KG1 (cell line): ENCODE results near the gene MPRIP.
"Not testable (repeated sequence)": the region's sequence is repeated elsewhere in the genome, so short reads cannot be mapped to it uniquely, and the experiment has no call there.

ENCODE experiments used
- DNase-seq: peaks from one replicate; lab custom pipeline; 2025; lab: John Stamatoyannopoulos, UW

Gene MPRIP

DNA sequence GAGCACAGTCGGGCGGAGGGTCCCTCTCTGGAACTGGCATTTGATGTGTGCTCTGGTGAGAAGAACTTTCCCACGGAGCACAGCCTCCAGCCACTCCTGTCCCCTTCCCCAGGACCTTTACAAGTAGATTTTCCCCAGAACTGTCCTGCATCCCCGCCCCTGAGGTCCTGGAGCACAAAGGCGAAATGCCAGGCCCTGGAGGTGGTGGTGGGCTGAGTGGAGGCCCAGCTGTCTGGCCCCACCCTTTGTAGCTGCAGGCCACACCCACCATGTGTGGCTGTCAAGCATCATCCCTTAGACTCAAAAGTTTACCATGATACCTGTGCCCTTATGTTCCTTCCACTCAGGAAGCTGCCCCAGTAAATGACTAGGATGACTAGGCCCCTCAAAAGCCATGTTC is 126.1 kb downstream of the MPRIP start:
- DNase-seq: no peak

DNA sequence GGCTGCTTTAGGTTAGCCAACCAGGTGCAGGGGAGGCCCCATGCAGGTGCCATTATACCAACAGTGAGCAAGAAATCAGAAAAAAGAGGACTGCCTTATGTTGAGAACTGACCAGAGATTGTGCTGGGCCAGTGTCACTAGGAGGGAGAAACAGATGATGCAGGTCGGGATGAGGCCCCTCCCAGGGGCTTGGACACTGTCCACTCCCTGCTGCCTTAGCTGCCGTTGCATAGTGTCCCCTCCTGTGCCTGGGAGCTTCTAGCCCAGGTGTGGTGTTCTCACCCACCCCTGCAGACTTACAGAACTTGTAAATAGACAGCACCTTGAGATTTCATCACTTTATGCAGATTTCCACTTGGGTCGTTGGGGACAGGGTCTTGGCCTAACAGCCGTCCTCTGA is 127.1 kb downstream of the MPRIP start:
- no peak for DNase-seq

DNA sequence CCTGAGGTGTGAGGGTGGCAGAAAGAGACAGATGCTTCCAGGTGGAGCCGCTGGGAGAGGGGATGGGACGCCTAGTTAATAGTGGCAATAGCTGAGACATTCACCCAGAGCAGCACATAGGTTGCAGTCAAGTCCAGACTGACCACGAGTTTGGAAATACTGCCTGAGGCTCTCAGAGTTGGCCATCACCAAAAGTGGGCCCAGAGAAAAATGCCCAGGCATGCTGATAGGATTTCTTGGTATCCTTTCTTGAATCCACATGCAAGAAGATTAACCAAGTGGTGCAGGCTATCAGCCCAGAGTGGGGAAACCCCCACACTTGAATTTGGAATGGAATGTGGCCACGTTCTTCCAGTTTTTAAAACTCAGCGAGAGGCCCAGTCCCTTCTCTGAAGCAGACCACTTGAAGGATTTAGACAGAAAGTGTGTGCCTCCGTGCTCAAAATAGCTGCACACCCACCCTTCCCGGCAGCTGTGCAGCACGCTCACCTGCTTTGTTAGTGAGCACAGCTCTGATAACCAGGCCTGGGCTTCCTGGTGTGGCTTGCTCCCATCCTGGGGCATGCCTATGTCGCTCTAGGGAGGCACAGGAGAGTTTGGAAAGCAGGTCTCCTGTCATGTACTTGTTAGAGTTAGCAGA is 128.2 kb downstream of the MPRIP start:
- DNase-seq: no peak

DNA sequence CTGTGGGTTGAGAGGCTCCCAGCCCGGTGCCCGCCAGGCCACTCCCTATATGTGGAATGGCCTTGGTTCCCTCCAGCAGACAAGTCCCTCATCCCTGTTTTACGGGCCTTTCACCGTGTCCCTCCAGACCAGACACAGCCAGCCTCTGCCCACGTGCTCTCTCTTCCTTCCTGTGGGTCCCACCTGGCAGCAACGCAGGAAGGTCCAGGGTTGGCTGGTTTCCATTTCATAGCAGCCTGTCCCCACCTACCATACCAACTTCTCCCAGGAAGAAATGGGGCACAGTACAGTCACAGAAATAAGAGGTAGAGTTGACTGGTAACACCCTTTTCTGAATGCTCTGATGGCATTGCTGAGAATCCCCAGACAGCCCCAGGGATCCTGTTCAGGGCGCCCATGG is 128.9 kb downstream of the MPRIP start:
- DNase-seq: no peak

DNA sequence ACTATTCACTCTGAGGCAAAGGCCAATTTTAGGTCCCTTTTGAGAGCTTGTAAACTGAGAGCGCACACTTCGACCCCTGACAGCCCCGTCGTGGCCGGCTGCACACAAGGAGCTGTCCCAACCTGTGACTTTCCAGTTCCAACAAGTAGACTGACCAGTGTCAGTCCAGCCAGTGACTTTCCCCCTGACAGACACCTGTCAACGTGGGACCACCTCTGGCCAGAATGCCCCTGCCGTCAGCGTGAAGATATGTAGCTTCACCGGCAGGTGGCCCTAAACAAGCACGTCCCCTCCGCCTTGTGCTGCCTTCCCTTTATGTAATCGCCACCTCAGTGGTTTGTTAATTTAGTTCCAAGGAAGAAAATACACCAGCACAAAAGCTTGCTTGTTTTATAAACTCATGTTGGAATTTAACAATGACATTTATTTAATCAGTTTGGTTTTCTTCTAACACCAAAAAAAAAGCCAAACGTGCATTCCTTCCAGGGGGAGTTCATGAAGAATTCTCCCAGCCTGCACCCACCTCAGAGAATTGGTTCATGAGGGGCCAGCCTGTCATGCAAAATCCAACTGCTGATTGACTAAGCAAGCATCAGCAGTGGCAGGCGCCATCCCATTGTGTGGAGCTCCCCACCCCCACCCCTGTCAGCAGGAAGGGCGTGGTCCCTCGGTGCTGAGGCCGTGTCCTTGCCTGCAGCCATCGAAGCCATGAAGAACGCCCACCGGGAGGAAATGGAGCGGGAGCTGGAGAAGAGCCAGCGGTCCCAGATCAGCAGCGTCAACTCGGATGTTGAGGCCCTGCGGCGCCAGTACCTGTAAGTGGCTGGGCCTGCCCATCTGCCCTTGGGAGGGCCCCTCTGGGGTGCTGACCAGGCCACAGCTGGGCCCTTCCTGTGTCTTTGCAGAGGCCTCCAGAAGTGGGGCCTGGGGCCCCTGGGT is 130.0 kb downstream of the MPRIP start:
- DNase-seq: no peak

DNA sequence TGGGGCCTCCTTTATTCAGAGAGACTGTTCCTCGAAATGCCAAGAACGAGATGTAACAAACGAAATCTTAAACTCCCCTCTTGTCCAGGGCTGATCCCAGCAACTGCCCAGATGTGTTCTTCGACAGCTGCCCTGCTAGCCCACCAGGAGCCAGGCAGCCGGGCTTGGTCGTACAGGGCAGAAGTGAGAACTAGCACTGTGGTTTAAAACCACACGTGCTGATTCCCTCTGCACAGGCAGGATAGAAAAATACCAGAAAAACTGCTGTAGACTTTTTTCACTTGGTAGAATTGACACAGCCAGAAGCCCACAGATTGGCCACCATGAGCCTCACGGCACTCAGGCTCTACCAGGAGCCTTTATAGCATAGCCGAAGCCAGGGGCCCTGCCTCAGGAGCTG is 130.7 kb downstream of the MPRIP start:
- DNase-seq: no peak

DNA sequence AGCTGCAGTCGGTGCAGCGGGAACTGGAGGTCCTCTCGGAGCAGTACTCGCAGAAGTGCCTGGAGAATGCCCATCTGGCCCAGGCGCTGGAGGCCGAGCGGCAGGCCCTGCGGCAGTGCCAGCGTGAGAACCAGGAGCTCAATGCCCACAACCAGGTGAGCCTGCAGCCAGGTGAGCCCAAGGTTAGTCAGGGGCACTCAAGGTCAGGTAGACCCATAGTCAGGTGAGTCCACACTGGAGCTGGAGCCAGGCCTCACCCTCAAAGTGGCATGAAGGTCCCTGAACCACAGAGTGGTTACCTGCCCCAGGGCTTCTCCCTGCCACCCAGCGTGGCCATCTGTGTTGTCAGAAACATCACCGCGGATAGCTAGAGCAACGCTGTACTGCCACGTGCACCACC is 131.7 kb downstream of the MPRIP start:
- DNase-seq: no peak

DNA sequence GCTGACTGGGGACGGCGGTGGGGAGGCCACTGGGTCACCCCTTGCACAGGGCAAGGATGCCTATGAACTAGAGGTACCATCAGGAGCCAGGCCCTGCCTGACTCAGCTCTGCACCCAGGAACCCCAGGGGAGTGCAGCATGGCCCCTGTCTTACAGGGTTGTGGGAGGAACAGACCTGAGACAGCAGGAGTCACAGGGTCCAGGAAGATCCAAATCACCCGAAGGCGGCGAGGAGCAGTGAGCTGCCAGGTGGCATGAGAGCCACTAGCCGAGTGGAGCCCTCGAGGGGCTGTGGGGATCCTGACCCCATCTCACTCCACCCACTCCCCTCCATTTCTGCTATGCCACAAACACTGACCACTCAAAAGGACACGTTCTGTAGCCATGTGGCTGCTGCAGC is 133.1 kb downstream of the MPRIP start:
- no peak for DNase-seq

DNA sequence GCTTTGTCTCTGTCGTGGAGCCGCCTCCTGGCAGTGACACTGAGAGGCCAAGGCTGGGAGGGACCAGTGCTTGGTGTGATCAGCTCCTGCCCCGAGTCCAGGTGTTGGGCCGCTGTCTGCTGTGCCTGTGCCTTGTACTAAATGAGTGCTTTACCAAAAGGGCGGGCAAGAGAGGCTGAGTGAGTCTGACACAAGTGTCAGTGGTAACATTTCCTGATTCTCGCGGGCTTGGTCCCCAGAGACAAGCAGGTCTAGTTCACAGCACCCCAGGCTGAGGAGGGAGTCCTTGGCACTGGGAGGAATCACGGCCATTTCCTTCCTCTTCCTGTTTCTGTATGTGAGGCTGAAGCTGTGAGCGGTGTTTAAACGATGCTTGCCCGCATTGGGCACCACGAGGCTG is 133.7 kb downstream of the MPRIP start:
- DNase-seq: no peak

DNA sequence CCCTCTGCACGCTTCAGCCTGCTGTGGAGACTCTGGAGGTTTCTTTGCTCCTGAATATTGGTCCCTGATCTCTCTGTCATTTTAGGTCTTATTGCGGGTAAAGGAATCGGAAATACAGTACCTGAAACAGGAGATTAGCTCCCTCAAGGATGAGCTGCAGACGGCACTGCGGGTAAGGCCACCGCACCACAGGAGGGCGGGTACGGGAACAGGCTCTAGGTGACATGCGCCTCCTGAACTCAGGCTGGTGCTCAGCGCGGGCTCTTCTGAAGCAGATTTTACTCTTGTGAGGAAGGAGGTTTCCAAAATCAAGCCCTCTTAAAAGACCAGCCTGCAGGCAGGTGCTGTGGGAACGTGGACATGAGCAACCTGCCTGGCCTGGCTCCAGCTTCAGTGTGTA is 134.1 kb downstream of the MPRIP start:
- DNase-seq: no peak

DNA sequence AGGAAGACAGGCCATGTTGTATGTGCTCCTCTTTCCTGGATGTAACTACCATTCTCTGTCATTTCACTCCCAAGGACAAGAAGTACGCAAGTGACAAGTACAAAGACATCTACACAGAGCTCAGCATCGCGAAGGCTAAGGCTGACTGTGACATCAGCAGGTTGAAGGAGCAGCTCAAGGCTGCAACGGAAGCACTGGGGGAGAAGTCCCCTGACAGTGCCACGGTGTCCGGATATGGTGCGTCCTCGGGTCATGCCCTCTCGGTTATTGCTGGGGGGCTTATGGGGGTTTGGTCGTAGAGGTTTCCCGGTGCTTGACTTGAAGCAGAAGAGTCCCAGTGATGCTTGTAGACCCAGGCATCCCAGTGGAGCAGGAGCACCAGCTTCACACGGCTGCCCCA is 134.9 kb downstream of the MPRIP start:
- no peak for DNase-seq

DNA sequence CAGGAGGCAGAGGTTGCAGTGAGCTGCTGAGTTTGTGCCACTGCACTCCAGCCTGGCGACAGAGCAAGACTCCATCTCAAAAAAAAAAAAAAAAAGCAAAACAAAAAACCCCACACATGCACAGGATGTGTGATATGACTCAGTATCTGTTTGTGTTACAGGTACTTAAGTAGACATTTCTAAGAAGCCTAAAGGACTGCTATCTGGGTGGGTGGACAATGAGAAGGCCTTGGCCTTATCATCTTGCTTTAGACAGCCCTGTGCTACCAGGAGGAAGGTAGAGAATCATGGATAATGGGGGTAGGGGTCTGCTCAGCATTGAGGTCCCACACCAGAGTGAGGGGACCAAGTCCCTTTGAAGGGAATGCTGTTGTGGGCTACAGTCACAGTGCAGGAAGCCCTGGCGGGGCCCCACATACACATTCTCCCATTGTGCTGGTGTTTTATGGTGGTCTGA is 137.1 kb downstream of the MPRIP start:
- no peak for DNase-seq

DNA sequence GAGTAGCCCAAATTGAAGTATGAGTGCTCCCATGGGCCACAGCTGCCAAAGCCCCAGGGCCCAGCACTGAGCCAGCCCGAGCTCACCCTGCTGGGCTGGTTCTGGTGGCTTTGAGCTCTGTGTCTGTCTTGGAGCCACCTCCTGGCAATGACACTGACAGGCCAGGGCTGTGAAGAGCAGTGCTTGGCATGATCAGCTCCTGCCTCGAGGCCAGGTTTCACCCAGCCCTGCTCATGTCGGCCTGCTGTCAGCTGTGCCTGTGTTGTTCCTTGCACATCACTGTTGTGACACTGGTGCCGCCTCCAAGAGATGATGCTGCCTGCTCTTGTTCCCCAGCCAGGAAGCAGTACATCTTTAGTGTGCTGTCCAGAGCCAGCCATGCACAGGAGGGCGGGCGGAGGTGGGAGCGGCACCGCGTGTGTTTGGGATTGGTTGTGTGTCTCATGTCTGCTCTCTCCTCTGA is 137.9 kb downstream of the MPRIP start:
- DNase-seq: no peak

DNA sequence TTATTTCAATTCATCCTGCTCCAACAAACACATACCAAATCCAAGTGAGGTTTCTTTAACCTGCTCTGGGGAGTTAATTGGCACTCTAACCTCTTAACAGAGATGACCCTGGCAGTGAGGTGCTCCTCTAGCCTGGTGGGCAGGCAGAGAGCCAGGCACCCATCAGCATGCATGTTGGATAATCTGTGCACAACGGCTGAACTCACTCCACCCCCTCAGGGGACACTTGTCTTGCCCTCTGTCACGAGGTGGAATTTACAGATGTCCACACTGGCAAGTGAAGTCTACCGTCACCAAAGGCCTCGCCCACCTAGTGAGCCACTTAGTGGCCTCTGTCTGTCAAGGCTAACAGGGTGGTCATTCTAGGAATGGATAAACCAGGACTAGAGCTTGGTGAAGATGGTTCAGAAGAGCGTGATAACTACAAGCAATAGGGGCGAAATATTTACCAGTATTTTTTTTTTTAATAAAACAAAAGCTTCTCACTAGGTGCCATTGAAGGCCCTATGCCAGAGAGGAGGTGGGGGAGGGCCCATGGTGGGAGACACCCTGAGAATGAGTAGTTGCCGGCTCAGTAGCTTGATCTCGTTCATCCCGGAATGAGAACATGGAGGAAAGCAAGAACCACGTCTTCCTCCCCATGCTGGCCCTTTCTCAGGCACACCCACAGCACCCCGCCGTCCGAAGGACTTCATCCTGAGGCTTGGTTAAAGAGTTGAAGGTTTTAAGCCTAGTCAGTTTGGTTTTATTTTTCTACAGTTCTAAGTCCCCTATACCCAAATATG is 138.7 kb downstream of the MPRIP start:
- DNase-seq: no peak

DNA sequence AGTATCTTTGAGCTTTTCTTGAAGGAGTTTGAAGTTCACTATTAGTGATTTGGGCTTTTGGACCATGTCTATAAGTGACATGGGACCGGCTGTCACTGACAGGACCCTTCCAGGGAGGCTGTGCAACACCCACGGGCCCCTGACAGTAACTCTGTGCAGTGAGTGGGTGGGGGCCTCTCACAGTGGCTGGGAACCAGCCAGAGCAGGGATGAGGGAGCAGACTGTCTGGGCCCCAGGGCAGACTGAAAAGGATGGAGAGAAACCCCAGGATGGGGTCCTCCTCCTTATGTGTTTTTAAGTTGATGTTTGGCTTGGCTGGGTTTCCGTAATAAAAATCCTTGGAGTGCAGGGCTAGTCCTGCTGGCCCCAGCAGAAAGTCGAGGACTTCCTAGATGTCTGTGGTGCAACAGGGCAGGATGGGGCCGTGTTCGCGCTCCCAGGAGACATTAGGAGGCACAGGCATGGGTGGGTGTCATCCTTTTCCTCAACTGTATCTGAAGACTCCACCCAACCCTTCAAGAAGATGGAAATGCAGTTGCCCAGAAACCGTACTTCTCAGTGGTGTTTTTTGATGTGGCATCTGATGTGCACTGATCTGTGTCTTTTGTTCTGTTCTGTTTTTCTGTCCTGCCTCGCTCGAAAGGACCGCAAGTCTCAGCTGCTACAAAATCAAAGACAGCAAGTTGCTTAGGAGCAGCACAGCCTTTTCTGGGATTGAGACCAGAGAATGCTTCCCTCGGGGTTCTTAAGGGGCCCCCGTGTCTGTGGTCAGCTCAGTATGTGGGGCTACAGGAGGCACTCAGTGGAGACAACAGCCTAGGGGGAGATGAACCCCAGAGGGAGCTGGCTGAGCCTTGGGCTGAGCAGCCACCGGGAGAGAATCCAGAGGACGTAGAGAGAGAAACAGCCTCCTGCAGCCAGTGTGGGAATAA is 139.7 kb downstream of the MPRIP start:
- DNase-seq: no peak

DNA sequence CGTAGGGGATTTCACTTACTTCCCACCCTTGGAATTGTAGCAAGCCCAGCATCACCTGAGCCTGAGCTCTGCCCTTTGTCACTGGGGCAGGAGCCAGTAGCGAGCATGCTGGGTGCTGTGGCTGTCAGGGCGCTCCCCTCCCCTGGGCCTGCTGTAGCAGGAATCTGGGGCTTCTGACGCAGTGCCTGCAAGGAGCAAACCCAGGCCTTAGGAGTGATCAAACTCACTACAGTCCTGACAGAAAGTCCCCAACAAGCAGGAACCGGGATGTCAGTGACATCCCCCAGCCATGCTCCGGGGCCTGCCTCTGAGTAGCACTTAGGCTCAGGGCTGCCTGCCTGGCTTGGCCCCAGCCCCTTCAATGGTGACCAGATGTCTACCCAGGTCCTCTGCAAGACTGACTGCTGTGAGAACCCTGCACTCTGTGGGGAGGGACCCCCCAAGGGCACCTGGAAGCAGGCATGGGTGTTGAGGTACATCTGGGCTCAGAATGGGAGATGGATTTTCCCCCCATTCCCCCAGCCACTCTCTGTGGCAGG is 140.4 kb downstream of the MPRIP start:
- no peak for DNase-seq

DNA sequence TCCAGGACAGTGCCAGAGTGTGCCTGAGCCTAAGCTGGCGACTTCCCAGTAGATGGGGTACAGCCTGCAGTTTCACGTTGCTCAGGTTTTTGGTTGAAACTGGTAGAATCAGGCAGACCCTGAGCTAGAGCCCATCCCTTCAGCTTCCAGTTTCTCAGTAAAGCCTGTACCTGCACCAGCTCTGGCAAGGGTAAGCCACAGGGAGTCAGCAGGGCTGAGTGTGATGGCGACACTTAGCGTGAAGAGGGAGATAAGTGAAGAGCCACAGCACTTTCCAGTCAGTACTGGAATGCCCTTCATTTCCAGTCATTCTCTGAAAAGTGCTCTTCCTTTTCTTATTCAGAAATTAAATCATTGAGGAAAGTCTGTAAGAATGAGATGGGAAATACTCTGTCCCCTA is 141.5 kb downstream of the MPRIP start:
- DNase-seq: no peak

DNA sequence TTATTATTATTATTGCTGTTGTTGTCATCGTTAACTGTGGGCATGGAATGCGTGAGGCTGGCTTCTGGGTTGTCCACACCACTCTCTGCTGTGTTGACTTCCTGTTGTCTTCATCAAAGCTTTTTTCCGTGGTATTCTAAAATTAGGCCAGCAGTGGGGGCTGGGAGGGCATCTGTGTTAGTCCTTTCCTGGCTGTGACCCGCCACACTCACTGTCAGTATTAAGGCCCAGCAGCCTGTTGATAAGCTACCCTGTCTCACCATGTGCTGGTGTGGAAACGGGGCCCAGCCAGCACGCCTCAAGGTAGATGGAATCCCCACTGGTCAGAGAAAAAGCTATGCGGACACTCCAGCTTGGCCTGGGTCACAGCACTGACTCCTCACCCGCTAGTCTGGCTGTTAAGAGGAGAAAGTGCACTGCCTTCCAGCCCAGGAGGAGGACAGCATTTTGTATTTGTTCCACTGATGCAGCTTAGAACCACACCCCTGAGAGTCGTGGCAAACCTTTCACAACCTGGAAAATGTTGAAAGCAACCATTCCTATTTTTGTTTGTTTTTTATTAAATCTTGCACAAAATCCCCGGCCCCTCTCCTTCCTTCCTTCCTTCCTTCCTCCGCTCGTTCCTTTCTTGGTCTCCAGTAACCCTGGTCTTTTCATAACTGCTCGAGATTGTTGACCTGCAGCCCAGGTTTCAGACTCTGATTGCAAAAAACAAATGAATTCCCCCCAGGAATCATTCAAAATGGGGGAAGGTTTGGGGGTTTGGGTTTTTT is 142.9 kb downstream of the MPRIP start:
- DNase-seq: not testable (repeated sequence)

DNA sequence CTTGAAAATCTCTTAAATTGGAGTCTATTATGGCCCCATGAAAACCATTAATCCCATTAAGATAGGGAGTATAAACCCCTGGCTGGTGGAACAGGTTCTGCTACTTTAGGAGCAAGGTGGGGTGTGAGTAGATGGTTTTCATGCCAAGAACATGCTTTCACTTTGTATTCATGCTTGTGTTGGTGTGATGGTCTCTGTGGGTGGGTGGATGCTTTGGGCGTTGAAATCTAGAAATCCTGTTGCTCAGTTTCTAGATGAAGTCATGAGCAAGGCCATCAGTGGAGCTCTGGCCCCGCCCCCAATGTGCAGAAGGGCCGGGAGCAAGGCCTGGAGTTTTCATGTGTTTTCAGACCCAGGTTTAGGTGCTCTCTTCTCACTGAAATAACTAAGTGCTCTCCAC is 143.8 kb downstream of the MPRIP start:
- no peak for DNase-seq
